ENCODE data around the gene PROSER3. TPM values are rescaled to one million over a fixed set of nuclear protein-coding genes. Genes with fewer than 3 reads are reported as not detected.

PROSER3 gene
- total and polyA plus RNA-seq, 4 donors, result 10.0 to 32.2 (median 12.1) TPM

- Histone ChIP-seq H3K27me3 (ENCODE audit: control insufficient read depth in 3 of 3, insufficient read depth in 3 of 3, low read length in 2 of 3) (no peaks in the 10 kb centered on the region), H3K9me3 (ENCODE audit: control insufficient read depth in 4 of 4, insufficient read depth in 3 of 4, low read length in 3 of 4) (no peaks in the 10 kb centered on the region), H3K9ac (ENCODE audit: insufficient read depth in 1 of 2, low read length in 2 of 2) (no peak overlapping the region), H3K4me1 (ENCODE audit: control insufficient read depth in 5 of 5, insufficient read depth in 5 of 5, low read length in 5 of 5) (peaks cover 0 to 4% (median 0%) of the 10 kb centered on the region in 5 donors), H3K4me3 (no peak overlapping the region), H3K27ac (ENCODE audit: low read depth in 1 of 2, low read length in 1 of 2) (no peak overlapping the region), H3K36me3 (ENCODE audit: control insufficient read depth in 4 of 4, insufficient read depth in 4 of 4, low read length in 4 of 4) (peaks cover 3 to 72% (median 28%) of the 10 kb centered on the region in 4 donors)
- WGBS, 2 donors, result 87 to 92% methylated on average over 5 of the region's 5 CpGs
- DNase-seq, result no peak
- no peak for ATAC-seq (ENCODE audit: insufficient read depth, low FRiP score)
- no peak for TF ChIP-seq CTCF (IDR thresholded peaks at IDR 0.05; ENCODE audit: control extremely low read depth, extremely low read depth)
Observed at GRCh38 chr19:35734889-35735288, 23.1 kb upstream of the PROSER3 start.

- 87 to 92% methylated on average over 22 of the region's 22 CpGs for WGBS, 2 donors
- no peaks in the 10 kb centered on the region for H3K27me3 ChIP-seq (ENCODE audit: control insufficient read depth in 3 of 3, insufficient read depth in 3 of 3, low read length in 2 of 3)
- no peak overlapping the region for H3K9ac ChIP-seq (ENCODE audit: insufficient read depth in 1 of 2, low read length in 2 of 2)
- peaks cover 0 to 14% (median 0%) of the 10 kb centered on the region in 5 donors for H3K4me1 ChIP-seq (ENCODE audit: control insufficient read depth in 5 of 5, insufficient read depth in 5 of 5, low read length in 5 of 5)
- peaks cover 3 to 50% (median 20%) of the 10 kb centered on the region in 4 donors for H3K36me3 ChIP-seq (ENCODE audit: control insufficient read depth in 4 of 4, insufficient read depth in 4 of 4, low read length in 4 of 4)
- no peak for TF ChIP-seq CTCF (IDR thresholded peaks at IDR 0.05; ENCODE audit: control extremely low read depth, extremely low read depth)
- DNase-seq (no peak), ATAC-seq (ENCODE audit: insufficient read depth, low FRiP score) (no peak)
- no peak overlapping the region for H3K27ac ChIP-seq (ENCODE audit: low read depth in 1 of 2, low read length in 1 of 2)
- H3K9me3 ChIP-seq (ENCODE audit: control insufficient read depth in 4 of 4, insufficient read depth in 3 of 4, low read length in 3 of 4), result no peaks in the 10 kb centered on the region
- no peak overlapping the region for H3K4me3 ChIP-seq
Observed at GRCh38 chr19:35736913-35737886, 20.8 kb upstream of the PROSER3 start.

GRCh38 chr19:35738021-35738886, 19.7 kb upstream of the PROSER3 start:
- peaks cover 3 to 44% (median 22%) of the 10 kb centered on the region in 4 donors for H3K36me3 ChIP-seq (ENCODE audit: control insufficient read depth in 4 of 4, insufficient read depth in 4 of 4, low read length in 4 of 4)
- DNase-seq (no peak), ATAC-seq (ENCODE audit: insufficient read depth, low FRiP score) (no peak)
- H3K27ac ChIP-seq (ENCODE audit: low read depth in 1 of 2, low read length in 1 of 2), result no peak overlapping the region
- H3K9me3 ChIP-seq (ENCODE audit: control insufficient read depth in 4 of 4, insufficient read depth in 3 of 4, low read length in 3 of 4), result no peaks in the 10 kb centered on the region
- no peak overlapping the region for H3K4me3 ChIP-seq
- H3K9ac ChIP-seq (ENCODE audit: insufficient read depth in 1 of 2, low read length in 2 of 2), result no peak overlapping the region
- no peak for TF ChIP-seq CTCF (IDR thresholded peaks at IDR 0.05; ENCODE audit: control extremely low read depth, extremely low read depth)
- no peaks in the 10 kb centered on the region for H3K27me3 ChIP-seq (ENCODE audit: control insufficient read depth in 3 of 3, insufficient read depth in 3 of 3, low read length in 2 of 3)
- 92 to 93% methylated on average over 37 of the region's 37 CpGs for WGBS, 2 donors
- peaks cover 0 to 14% (median 0%) of the 10 kb centered on the region in 5 donors for H3K4me1 ChIP-seq (ENCODE audit: control insufficient read depth in 5 of 5, insufficient read depth in 5 of 5, low read length in 5 of 5)
